HFF-Myc (cell line): ENCODE measurements around the gene FAM81B.

ENCODE experiments used
- DNase-seq: peaks from one replicate; pipeline ENCODE4 v3.0.0-alpha.2; 2011; ENCODE audit warnings: low read depth; ENCODE audit errors: extremely low read depth
- H3K4me3 ChIP-seq: replicated peaks from 2 replicates; pipeline ENCODE4 v1.5.1; 2011; ENCODE audit warnings: low read depth, mild to moderate bottlenecking, control low read depth, low read length
- CTCF ChIP-seq: IDR thresholded peaks from 2 replicates; pipeline ENCODE4 v1.5.1; 2012; ENCODE audit warnings: mild to moderate bottlenecking, low read depth, low read length, control low read depth; ENCODE audit errors: missing control alignments

Gene FAM81B

GRCh38 chr5:95441636-95442035 is 50.5 kb downstream of the FAM81B start:
- no peak for TF ChIP-seq CTCF
- no peak for DNase-seq
- H3K4me3 ChIP-seq = no peak overlapping the region

DNA sequence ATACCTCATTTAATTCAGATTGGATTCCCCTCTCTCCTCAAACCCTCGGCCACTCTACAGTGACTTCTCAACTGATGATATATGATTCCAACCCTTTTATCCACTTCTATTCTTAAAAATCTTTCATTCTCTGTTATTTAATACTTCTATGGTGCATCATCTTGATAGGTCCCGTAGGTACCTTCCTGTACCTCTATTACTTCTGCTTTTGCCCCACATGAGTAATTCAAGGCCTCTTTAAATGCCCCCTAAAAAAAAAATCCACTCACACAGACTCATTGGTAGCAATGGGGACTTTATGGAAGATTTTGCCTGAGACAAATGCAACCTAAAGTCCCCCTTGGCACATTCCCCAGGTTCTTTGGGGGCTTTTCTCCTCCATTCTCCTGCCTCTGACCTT is 54.3 kb downstream of the FAM81B start:
- no peak overlapping the region for H3K4me3 ChIP-seq
- no peak for DNase-seq
- TF ChIP-seq CTCF = no peak

DNA sequence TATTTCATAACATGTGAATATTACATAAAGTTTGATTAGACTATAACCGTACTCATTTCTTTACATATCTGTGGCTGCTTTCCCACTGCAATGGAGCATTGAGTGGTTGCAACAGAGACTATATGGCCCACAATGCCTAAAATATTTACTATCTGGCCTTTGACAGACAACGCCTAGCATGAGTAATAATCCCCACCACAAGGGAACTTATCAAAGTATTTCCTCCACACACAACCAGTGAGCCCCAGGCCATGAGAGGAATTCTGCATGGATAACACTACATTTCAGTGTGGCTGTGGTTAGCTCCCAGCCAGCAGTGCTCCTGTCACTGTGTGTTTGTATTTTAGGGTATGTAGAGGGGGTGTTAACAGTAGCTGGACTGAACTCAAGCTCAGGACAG is 54.8 kb downstream of the FAM81B start:
- TF ChIP-seq CTCF = no peak
- DNase-seq = no peak
- H3K4me3 ChIP-seq = no peak overlapping the region

- DNase-seq = no peak
- H3K4me3 ChIP-seq = no peak overlapping the region
- TF ChIP-seq CTCF = no peak
Measured at GRCh38 chr5:95446560-95447221, 55.5 kb downstream of the FAM81B start.

GRCh38 chr5:95447961-95448360 is 56.8 kb downstream of the FAM81B start:
- TF ChIP-seq CTCF = no peak
- no peak for DNase-seq

DNA sequence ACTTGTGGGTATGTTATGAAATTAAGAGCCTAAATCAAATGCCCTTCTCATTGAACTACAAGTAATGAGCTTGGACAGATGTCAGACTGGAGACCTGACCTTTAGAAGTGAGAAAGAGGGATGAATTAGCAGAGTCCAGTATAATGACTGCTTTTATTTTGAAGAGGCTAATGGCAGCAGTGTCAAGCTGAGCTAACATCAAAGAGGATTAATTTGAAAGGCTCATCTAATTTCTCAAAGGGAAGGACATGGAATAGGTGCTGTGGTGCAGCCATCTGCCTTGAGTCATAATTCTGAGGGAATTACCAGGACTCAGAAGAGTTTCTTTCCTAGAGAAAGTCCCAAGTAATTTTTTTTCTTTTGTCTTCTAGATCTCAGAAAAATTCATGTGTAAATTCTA is 57.6 kb downstream of the FAM81B start:
- no peak for DNase-seq

More at GRCh38 chr5:95447961-95448360, 56.8 kb downstream of the FAM81B start:
- no peak overlapping the region for H3K4me3 ChIP-seq

More for the DNA sequence above, 57.6 kb downstream of the FAM81B start:
- H3K4me3 ChIP-seq = no peak overlapping the region
- no peak for TF ChIP-seq CTCF
